KOPT-K1 (cell line): ENCODE results near the gene S100A7A.

Experiments used
- H3K27ac ChIP-seq: fragments of 200-600 bp; sonication (generic); 2 replicates; pipeline ENCODE4 v1.5.1; 2016; ENCODE audit warnings: antibody characterized with exemption, mild to moderate bottlenecking, low read depth, low read length; ENCODE audit not compliant: poor library complexity, severe bottlenecking
- H3K36me3 ChIP-seq: fragments of 200-600 bp; sonication (generic); 2 replicates; pipeline ENCODE4 v1.5.1; 2017; ENCODE audit warnings: antibody characterized with exemption, mild to moderate bottlenecking, low read length, moderate library complexity; ENCODE audit not compliant: insufficient read depth
- H3K9me3 ChIP-seq: fragments of 200-600 bp; sonication (generic); 2 replicates; pipeline ENCODE4 v1.5.1; 2017; ENCODE audit warnings: antibody characterized with exemption, low read length, mild to moderate bottlenecking; ENCODE audit not compliant: insufficient read depth, poor library complexity, severe bottlenecking

Gene S100A7A

DNA sequence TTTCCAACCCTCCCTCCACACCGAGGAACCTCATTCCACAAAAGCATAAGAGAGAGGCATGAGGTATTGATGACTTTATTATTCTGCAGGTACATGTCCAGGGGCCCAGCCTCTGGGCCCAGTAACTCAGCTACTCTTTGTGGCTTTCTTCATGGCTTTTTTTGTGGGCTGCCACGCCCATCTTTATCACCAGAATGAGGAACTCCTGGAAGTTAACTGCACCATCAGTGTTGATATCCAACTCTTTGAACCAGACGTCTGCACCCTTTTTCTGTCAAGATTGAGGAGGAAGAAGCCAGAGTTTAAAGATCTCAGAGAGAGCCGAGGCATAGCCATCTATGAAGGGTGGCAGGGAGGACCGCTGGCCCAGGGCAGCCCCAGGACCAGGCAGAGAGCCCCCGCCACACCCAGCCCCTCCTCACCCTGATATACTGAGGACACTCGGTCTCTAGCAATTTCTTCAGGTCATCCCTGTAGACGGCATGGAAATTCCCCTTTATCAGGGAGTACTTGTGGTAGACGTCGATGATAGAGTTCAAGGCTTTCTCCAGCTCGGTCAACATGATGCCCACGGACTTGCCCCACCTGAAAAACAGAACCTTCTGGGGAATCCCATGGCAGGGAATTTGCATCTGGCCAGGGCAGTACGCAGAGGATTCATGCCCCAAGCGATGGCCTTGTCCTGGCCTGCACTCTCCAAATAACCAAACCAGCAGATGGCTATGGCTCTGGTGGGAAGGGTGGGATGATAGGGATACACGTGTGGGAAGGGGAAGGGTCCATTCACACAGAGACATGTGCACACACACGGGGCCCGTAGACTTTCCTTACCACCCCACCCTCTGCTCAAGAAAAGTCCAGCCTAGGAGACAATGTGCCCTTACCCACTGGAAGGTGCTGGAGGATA, 26.1 kb upstream of the S100A7A start:
- no peaks in the 10 kb centered on the region for H3K36me3 ChIP-seq
- H3K9me3 ChIP-seq: no peaks in the 10 kb centered on the region
- no peak overlapping the region for H3K27ac ChIP-seq

GRCh38 chr1:153390938-153391710, 25.2 kb upstream of the S100A7A start, which contains the start of gene S100A8:
Gene S100A8 (minus strand): TSS chr1:153391073. CDS start chr1:153390535, 538 bp downstream.
- H3K9me3 ChIP-seq: no peaks in the 10 kb centered on the region
- no peaks in the 10 kb centered on the region for H3K36me3 ChIP-seq
- H3K27ac ChIP-seq: no peak within 1 kb of the TSS

DNA sequence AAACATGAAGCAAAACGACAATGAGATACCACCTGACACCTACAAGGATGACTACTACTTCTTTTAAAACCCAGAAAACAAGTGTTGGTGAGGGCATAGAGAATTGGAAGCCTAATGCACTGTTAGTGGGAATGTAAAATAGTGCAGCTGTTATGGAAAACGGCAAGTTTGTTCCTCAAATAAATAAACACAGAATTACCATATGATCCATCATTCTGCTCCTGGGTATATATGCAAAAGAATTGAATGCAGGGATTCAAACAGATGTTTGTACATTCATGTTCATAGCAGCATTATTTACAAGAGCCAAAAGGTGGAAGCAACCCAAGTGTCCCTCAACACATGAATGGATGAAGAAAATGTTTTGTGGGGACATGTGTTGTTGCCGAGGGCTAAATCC, 24.1 kb upstream of the S100A7A start:
- Histone ChIP-seq H3K36me3 (no peaks in the 10 kb centered on the region), H3K9me3 (no peaks in the 10 kb centered on the region), H3K27ac (no peak overlapping the region)

DNA sequence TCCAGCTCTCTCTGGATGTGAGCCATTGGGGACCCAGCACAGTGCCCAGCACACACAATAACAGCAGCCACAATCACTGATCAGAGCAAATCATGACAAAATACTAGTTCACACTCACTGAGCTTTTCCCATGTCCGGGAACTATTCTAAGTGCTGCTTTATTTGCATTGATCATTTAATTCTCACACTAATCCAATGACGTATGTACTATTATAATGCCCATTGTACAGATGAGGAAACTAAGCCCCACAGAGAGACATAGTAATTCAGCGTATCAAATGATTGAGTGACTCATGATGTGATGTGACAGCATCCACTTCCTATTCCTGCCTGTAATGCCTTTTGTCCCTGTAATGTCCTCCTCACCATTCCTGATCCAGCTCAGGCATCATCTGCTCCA, 23.5 kb upstream of the S100A7A start:
- H3K36me3 ChIP-seq: no peaks in the 10 kb centered on the region
- H3K9me3 ChIP-seq: no peaks in the 10 kb centered on the region
- H3K27ac ChIP-seq: no peak overlapping the region

- Histone ChIP-seq H3K9me3 (no peaks in the 10 kb centered on the region), H3K27ac (no peak overlapping the region)
Measured at GRCh38 chr1:153393926-153394325, 22.4 kb upstream of the S100A7A start.

DNA sequence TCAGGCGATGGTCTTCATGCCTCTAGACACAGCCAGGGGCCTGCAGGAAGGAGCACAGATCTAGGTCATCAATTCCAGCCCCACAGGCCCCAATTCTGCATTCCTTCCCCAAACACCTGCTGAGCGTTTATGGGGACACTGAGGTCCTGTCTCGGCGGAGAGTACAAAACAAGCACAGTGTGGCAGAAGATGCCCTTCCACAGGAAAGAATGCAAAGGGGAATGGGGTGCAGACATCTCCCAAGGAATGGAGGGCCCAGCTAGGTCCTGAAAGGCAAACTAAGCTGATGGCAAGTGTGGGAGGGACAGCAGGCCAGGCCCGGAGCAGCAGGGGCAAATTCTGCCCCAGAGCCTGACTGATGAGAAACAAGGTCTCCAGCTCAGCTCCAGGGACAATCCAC, 21.9 kb upstream of the S100A7A start:
- no peak overlapping the region for H3K27ac ChIP-seq
- H3K9me3 ChIP-seq: no peaks in the 10 kb centered on the region
- no peaks in the 10 kb centered on the region for H3K36me3 ChIP-seq

More at GRCh38 chr1:153393926-153394325, 22.4 kb upstream of the S100A7A start:
- H3K36me3 ChIP-seq: no peaks in the 10 kb centered on the region

DNA sequence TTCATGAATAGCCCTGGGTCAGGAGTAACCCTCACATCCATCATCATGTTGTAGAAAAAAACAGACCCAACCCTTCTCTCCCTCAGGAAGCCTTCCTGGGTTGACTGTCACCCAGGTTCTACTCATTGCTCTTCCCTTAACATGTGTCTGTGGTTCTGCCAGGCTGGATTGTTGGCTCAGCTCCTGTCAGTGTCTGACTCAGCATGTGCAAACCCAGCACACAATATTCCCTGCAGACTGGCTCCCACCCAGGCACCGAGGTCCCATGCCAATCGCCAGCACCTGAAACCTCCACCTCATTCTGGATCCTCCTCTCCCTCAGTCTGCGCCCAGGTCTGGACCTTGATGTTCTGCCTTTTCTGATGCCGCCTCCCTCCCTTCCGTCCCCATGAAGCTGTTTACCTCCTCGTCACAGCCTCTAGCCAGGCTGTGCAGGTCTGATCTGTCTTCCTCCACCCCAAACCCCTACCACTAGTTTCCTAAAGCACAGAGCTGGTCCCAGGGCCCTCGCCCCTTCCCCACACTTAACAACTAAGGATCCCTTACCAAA, 21.1 kb upstream of the S100A7A start:
- no peak overlapping the region for H3K27ac ChIP-seq
- no peaks in the 10 kb centered on the region for H3K9me3 ChIP-seq
- no peaks in the 10 kb centered on the region for H3K36me3 ChIP-seq

GRCh38 chr1:153395776-153396175, 20.5 kb upstream of the S100A7A start:
- Histone ChIP-seq H3K27ac (no peak overlapping the region), H3K36me3 (no peaks in the 10 kb centered on the region), H3K9me3 (no peaks in the 10 kb centered on the region)

- no peak overlapping the region for H3K27ac ChIP-seq
- H3K36me3 ChIP-seq: no peaks in the 10 kb centered on the region
- H3K9me3 ChIP-seq: no peaks in the 10 kb centered on the region
Measured at GRCh38 chr1:153396461-153396860, 19.9 kb upstream of the S100A7A start.

DNA sequence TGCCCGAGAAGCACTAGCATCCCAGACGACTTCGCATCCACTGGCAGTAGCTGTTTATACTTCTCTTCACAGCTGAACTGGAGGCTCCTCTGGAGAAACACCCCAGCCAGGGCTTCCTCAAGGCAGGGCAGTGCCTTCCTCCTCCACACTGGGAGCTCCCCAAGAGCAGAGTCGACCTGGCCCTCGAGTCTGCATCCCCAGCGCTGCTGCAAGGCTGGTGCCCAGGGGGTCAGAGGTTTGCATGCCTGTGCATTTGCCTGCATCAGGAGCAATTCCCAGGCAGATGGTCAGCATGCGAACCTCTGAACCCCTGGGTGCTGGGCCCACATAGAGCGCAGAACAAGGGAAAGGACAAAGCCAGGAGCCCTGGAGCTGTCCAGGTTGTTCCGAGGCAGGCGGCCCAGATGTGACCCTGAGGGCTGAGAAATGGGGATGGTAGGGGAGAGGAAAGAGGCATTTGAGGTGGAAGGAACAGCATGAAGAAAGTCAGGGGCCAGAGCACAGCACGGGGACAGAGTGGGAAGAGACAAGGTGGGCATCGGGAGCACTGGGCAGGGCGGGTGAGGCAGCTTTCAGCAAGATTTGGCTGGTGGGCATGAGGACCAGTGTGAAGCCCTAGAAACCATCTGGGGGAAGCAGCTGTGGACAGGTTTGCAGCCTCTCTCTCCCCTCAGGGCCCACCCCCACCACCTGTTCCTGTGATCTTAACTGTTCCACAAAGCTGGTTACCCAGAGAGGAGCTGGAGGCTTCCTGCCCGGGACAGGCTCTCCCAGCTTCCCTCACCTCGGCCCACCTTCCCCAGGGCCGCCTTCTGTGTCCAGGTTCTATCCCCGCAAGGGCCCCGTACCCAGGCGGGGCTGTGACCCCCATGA, 19.0 kb upstream of the S100A7A start:
- H3K36me3 ChIP-seq: no peaks in the 10 kb centered on the region
- no peaks in the 10 kb centered on the region for H3K9me3 ChIP-seq
- H3K27ac ChIP-seq: no peak overlapping the region

DNA sequence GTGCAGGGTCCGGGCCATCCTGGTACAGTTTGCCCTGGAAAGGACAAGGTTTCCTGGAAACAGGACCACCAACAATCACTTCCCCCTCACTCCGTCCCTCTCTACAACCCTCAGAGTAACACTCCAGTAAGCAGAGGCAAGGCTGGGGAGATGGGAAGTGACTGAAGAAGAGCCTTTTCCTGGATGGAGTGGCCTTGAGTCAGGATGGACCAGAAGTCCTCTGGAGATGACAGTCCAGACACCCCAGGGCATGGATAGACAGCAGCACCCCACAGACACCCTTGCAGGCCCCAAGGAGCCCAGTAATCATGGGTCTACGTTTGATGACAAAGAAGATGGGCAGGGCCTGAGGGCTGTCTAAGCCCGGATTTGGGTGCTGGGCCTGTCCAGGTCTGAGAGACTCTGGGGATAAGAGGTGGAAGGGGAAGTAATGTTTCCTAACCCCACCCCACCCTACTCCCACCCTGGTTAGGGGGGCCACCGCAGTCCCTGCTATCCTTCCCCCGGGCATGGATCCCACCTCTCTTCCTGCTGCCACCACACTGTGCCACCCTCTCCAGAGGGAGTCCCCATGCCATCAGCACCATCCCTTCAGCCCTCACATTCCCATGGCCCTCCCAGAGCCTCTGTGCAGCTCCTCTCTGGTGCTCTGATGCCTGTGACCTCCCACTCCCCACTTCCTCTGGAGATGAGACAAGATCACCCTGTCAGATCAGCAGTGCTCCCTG, 18.2 kb upstream of the S100A7A start:
- H3K27ac ChIP-seq: no peak overlapping the region
- no peaks in the 10 kb centered on the region for H3K36me3 ChIP-seq
- no peaks in the 10 kb centered on the region for H3K9me3 ChIP-seq

- Histone ChIP-seq H3K9me3 (no peaks in the 10 kb centered on the region), H3K36me3 (no peaks in the 10 kb centered on the region), H3K27ac (no peak overlapping the region)
Measured at GRCh38 chr1:153399401-153400055, 16.8 kb upstream of the S100A7A start.

DNA sequence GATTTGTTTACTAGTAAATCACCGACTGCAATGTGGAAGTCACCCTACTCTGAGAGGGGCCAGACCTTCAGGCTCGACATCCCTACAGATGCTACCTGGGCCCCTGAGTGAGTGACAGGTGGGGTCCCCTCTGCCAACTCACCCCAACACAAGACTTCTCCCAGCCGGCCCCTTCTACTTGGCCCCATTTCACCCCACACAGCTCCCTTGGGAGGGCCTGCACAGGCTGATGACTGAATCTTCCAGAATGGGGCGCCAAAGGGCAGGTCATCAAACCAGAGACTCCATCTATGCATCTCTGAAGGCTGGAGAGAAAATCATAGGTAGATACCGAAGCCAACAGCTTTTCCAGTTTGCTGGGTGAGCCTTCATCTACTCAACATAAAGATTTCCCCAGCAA, 16.1 kb upstream of the S100A7A start:
- Histone ChIP-seq H3K36me3 (no peaks in the 10 kb centered on the region), H3K27ac (no peak overlapping the region), H3K9me3 (no peaks in the 10 kb centered on the region)

DNA sequence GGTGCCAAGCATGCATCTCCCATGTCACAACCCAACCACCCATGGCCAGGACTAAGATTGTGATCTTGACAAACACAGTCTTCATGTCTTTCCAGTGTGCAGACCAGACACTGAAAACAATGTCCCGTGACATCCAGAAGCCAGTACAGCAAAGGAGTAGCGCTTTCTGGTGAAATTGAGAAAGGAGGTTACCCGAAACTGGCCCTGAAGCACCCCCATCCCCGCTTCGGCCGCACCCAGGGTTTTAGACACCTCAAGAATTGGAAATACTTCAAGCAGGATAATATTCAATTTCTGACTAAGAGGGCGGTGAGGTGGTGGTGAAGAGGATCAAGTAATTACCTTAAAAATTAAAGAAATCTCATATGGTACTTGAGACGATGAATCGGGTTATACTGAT, 14.9 kb upstream of the S100A7A start:
- Histone ChIP-seq H3K9me3 (no peaks in the 10 kb centered on the region), H3K36me3 (no peaks in the 10 kb centered on the region), H3K27ac (no peak overlapping the region)
